HG02798 (cell line): Measurements from ENCODE around the gene NPHS1.
"Not testable (repeated sequence)": the region's sequence is repeated elsewhere in the genome, so short reads cannot be mapped to it uniquely, and the experiment has no call there.

Experiments used
- ATAC-seq: cut with Tn5 transposase; IDR thresholded peaks from one replicate; pipeline ENCODE4 v1.9.1; 2021; ENCODE audit warnings: mild to moderate bottlenecking; ENCODE audit not compliant: unreplicated experiment, poor library complexity

The NPHS1 gene

GRCh38 chr19:35882114-35882832 is 30.0 kb upstream of the NPHS1 start:
- no peak for ATAC-seq

DNA sequence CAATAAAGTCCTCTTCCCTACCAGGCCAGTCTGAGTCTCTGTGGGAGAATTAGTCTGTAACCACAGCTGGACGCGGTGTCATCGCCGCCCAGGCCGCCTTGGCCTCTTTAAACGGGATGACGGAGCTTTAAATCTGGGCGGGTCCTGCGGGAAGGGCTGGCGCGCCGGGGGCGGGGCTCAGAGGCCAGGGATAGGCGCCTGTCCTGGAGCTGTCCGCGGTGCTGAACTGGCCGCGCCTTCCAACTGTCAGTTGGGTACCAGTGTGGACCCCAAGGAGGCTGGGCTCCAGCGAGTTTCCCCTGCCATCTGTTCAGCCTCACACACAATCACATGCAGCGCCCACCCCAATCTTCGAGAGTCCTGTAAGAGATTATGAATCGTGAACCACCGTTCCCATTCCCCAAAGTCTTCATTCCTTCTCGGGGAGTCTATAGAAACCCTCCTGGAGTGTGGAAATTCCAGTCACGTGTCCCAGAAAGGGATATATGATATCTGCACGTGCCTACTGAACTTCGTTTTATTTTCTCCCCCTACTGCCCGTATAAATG is 27.5 kb upstream of the NPHS1 start:
- no peak for ATAC-seq

- ATAC-seq = no peak
Observed at GRCh38 chr19:35879068-35879467, 26.8 kb upstream of the NPHS1 start.

DNA sequence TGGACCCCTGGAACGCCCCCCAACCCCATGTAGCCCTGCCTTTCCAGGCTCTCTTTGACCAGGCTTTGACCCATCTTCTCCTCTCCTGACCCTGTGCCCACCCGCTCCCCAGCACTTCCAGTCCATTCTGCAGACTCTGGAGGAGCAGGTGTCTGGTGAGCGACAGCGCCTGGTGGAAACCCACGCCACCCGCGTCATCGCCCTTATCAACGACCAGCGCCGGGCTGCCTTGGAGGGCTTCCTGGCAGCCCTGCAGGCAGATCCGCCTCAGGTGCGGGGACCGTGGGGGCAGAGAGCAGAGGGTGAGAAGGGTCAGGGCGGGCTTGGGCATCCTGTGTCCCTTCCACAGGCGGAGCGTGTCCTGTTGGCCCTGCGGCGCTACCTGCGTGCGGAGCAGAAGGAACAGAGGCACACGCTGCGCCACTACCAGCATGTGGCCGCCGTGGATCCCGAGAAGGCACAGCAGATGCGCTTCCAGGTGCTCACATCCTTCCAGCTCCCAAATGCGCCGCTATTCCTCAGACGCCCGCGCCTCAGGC is 22.2 kb upstream of the NPHS1 start:
- ATAC-seq = no peak

DNA sequence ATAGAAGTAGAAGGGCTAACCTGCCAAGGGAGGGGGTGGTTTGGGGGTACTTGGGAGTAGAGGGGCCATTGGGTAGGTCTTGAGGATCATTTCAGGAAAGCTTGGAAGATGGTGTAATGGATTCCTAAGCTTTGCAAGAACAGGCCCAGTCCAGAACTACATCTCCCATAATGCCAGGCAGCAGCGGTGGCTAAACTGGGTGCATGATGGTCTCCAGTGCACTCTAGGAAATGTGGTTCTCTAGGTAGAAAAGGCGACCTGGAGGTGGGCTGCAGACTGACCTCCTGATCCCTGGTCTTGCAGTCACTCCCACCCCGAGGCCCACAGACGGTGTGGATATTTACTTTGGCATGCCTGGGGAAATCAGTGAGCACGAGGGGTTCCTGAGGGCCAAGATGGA is 19.9 kb upstream of the NPHS1 start:
- ATAC-seq = no peak

DNA sequence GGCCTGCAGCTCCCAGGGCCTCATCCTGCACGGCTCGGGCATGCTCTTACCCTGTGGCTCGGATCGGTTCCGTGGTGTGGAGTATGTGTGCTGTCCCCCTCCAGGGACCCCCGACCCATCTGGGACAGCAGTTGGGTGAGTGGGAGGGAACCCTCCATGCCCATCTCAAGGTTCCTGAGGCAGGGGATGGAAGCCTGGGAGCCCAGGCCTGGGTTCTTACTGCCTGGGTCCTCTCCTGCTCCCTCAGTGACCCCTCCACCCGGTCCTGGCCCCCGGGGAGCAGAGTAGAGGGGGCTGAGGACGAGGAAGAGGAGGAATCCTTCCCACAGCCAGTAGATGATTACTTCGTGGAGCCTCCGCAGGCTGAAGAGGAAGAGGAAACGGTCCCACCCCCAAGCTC is 19.3 kb upstream of the NPHS1 start:
- ATAC-seq = no peak

- no peak for ATAC-seq
Observed at GRCh38 chr19:35870798-35871197, 18.5 kb upstream of the NPHS1 start.

DNA sequence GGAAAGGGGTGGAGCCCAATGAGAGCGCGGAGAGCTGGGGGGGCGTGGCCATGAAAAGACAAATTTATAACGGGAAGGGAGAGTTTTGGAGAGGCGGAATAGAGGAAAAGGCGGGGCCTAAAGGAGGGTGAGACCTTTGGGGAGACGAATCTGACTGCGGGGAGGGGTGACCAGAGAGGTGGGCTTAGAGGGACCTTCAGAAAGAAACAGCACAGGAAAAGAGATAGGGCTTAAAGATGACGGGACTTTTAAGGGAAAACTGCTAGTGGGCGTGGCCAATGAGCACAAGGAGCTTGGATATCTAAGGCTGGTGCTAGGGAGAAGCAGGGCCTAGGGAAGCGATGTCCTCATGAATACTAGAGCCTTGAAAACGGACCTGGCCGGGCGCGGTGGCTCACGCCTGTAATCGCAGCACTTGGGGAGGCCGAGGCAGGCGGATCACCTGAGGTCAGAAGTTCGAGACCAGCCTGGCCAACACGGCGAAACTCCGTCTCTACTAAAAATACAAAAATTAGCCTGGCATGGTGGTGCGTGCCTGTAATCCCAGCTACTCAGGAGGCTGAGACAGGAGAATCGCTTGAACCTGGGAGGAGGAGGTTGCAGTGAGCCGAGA is 17.9 kb upstream of the NPHS1 start:
- ATAC-seq = not testable (repeated sequence)

DNA sequence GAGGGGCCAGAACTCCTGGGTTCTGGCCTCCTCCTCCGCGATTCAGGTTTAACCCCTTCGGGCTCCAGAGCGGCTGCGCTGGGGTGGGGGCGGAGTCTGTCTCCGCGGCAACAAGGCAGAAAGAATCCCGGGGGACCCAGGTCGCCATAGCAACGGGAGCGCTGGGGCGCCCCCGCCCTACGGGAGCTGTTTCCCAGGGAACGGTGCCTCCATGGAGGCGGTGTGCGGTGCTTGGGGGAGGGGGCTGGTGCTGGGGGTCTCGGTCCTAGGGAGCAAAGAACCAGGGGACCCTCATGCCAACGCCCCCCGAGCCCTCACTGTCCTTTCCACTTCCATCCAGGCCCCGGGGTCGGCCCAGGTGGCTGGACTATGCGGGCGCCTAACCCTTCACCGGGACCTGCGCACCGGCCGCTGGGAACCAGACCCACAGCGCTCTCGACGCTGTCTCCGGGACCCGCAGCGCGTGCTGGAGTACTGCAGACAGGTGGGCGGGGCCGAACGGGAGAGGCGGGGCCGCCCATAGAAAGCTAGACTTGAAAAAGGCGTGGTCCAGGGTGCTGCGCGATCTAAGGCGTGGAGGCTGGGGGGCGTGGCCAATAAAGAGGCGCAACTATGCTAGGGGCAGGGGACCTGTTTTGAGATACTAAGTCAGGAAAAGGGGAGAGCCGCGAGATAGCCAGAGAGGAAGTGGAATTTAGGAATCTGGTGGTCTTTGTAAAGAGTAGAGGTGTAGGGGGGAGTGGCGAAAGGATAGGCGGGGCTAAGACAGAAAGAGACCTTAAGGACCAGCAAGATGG is 17.2 kb upstream of the NPHS1 start:
- ATAC-seq = peak; percentile 57

DNA sequence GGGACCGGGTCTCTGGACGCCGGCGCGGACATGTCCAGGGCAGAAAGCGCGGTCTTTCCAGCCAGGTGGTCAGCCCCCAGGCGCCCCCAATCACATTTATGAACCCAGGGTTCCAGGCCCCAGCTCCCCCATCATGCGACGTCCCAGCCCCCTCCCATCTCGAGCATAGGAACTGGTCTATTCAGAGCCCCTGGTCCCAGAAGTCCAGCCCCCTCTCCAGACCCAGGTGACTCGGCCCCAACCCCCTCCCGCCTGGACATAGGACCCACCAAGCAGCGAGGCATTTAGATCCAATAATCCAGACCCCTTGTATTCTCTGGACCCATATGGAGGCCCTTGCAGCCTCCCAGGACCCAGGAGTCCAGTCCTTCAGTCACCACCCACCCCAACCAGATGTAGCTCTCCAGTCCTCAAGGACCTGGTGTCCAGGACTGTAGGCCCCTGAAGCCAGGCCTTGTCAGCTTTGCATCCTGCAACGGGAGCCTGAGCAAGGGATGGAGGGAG is 16.6 kb upstream of the NPHS1 start:
- ATAC-seq = no peak

- ATAC-seq = no peak
Observed at GRCh38 chr19:35868172-35868822, 16.0 kb upstream of the NPHS1 start, which contains the start of gene APLP1. TSS of gene APLP1 (plus strand) at chr19:35868574. CDS start at chr19:35868637, 63 bp downstream.

DNA sequence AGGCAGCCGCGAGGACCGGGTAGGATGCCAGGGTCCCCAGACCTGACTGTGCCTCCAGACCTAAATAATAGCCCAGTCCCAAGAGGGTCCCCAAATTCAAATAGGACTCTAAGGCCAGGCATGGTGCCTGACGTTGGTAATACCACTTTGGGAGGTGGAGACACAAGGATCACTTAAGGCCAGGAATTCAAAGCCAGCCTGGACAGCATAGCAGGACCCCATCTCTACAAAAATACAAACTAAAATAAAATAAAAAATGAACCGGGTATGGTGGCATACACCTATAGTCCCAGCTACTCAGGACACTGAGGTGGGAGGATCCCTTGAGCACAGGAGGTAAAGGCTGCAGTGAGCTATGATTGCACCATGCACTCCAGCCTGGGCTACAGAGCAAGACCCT is 10.7 kb upstream of the NPHS1 start:
- no peak for ATAC-seq

GRCh38 chr19:35862528-35862927 is 10.2 kb upstream of the NPHS1 start:
- no peak for ATAC-seq

- no peak for ATAC-seq
Observed at GRCh38 chr19:35861640-35862160, 9.4 kb upstream of the NPHS1 start.

DNA sequence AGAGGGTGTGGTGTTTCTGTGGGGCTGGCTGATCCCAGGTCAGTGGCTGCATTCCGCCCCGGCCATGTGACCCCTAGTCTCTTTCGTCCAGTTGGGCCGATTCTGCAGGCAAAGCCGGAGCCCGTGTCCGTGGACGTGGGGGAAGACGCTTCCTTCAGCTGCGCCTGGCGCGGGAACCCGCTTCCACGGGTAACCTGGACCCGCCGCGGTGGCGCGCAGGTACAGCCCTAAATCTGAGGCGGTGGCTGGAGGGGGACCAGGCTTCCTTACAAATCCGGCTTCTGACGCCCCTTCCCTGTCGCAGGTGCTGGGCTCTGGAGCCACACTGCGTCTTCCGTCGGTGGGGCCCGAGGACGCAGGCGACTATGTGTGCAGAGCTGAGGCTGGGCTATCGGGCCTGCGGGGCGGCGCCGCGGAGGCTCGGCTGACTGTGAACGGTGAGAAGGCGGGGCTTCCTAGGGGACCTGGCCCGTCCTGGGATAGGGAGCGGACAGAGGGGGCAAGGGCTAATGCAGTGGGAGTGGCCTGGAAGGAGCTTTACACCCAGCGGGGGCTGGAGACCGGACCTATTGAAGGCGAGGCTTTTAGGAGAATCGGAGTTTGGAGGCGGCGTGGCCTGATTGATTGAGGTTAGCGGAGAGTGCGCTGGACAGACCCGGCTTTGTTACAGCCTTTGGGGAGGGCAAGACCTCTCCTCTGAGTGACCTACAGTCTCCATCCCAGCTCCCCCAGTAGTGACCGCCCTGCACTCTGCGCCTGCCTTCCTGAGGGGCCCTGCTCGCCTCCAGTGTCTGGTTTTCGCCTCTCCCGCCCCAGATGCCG is 8.7 kb upstream of the NPHS1 start:
- no peak for ATAC-seq

DNA sequence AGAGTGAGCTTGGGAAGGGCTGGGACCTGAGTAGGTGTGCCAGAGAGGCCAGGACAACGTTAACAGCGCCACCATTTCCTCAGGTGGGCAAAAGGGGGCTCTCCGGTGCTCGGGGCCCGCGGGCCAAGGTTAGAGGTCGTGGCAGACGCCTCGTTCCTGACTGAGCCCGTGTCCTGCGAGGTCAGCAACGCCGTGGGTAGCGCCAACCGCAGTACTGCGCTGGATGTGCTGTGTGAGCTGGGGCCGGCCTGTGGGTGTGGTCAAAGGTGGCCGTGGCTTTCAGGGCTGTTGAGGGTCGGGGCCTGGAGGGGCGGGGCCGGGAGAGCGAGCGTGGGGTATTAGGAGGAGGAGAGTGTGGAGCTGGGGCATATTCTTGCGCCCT is 8.1 kb upstream of the NPHS1 start:
- ATAC-seq = no peak

DNA sequence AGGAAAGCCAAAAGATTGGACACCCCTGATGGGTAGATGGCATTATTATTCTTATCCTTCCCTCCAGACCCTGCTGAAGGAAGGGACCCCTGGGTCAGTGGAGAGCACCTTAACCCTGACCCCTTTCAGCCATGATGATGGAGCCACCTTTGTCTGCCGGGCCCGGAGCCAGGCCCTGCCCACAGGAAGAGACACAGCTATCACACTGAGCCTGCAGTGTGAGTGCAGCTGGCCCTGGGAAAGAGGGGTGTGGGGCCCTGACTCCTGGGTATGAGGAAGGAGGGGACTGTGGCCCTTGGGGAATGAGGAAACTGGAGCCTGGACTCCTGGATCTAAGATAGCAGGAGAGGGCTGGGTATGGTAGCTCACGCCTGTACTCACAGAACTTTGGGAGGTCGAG is 7.1 kb upstream of the NPHS1 start:
- ATAC-seq = no peak

DNA sequence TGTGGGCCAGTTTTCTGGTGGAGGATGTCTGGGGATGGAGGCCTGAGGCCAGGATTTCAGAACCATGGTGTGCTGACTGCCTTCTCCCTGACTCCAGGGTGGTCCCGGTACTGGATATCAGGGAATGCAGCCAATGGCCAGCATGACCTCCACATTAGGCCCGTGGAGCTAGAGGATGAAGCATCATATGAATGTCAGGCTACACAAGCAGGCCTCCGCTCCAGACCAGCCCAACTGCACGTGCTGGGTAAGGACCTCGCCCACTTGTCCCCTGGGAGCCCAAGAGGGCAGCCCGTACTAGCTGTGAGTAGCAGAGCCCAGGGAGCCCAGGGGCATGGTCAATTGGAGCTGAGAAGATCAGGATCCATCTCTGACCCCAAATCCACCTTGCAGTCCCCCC is 6.0 kb upstream of the NPHS1 start:
- ATAC-seq = no peak

DNA sequence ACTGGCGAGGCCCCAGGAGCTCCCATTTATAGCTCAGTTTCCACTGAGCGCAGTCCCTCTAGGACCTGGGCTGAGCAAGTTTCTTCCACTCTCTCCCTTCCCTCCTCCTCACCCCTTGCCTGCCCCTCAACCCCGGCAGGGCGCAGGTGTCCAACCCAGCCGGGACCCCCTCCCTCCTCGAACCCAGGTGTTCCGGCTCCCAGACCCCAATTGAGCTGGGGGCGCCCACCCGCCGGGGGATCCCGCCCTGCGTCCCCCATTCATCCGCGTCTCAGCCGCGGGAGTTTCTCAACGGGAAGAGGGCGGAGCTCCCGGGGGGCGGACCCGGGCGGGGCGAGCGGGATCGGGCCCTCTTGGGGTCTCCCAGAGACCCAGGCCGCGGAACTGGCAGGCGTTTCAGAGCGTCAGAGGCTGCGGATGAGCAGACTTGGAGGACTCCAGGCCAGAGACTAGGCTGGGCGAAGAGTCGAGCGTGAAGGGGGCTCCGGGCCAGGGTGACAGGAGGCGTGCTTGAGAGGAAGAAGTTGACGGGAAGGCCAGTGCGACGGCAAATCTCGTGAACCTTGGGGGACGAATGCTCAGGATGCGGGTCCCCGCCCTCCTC is 4.3 kb upstream of the NPHS1 start, which contains the start of gene KIRREL2:
Gene KIRREL2, plus strand, starts transcription at position 366 of the 604 bp plus-strand sequence. Its CDS starts 209 bp downstream, at position 575.
- no peak for ATAC-seq
